ENCODE measurements around the gene GGPS1.
"Not testable (repeated sequence)": the region's sequence is repeated elsewhere in the genome, so short reads cannot be mapped to it uniquely, and the experiment has no call there.

Gene GGPS1

DNA sequence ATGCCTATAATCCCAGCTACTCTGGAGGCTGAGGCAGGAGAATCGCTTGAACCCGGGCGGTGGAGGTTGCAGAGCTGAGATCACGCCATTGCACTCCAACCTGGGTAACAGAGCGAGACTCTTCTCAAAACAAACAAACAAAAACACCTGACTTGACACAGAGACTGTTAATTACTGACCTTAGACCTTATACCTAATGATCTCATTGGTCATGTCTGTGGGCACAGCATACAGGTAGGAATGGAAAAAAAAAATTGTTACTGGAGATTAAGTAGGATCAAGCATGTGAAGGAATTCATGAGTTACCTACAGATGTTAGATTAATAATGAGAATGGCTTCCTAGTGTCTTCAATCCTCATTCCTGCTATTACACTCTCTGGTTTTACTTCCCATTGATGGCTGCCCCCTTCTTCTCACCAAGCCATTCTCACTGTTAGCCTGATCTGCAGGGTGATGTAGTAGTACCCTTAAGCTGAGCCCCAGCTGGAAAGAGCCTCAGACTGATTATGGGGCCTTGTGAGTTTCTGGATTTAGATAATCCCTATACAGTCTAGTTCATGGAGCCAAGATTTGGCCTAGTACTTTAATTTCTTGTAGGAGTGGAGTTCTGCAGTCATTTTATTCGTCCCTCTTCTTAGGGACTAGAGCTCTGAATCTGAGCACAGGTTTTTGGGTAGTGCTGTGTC, 47.7 kb downstream of the GGPS1 start:
- TF ChIP-seq, protein P1, sequence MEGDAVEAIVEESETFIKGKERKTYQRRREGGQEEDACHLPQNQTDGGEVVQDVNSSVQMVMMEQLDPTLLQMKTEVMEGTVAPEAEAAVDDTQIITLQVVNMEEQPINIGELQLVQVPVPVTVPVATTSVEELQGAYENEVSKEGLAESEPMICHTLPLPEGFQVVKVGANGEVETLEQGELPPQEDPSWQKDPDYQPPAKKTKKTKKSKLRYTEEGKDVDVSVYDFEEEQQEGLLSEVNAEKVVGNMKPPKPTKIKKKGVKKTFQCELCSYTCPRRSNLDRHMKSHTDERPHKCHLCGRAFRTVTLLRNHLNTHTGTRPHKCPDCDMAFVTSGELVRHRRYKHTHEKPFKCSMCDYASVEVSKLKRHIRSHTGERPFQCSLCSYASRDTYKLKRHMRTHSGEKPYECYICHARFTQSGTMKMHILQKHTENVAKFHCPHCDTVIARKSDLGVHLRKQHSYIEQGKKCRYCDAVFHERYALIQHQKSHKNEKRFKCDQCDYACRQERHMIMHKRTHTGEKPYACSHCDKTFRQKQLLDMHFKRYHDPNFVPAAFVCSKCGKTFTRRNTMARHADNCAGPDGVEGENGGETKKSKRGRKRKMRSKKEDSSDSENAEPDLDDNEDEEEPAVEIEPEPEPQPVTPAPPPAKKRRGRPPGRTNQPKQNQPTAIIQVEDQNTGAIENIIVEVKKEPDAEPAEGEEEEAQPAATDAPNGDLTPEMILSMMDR (IDR thresholded peaks at IDR 0.05; ENCODE audit: low read depth, low read length, missing control alignments), result no peak

DNA sequence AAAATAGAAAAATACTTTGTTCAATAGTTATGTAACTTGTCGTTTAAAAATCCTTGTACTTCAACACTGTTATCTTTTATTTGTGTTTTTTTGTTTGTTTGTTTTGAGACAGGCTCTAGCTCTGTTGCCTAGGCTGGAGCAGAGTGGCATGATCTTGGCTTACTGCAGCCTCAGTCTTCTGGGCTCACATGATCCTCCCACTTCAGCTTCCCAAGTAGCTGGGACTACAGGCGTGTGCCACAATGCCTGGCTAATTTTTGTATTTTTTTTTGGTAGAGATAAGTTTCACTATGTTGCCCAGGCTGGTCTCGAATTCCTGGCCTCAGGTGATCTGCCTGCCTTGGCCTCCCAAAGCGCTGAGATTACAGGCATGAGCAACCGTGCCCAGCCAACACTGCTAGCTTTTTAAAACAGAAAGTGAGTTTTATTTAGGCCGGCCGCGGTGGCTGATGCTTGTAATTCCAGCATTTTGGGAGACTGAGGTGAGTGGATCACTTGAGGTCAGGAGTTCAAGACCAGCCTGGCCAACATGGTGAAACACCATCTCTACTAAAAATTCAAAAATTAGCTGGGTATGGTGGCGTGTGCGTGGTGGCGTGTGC, 49.9 kb downstream of the GGPS1 start:
- H3K4me3 ChIP-seq (replicated peaks; ENCODE audit: low read depth, low read length); DNase-seq (ENCODE audit: extremely low read depth, low read depth): not testable (repeated sequence)

More for the DNA sequence above, 47.7 kb downstream of the GGPS1 start:
- no peak overlapping the region for H3K4me3 ChIP-seq (replicated peaks; ENCODE audit: low read depth, low read length)
- no peak for DNase-seq (ENCODE audit: extremely low read depth, low read depth)

DNA sequence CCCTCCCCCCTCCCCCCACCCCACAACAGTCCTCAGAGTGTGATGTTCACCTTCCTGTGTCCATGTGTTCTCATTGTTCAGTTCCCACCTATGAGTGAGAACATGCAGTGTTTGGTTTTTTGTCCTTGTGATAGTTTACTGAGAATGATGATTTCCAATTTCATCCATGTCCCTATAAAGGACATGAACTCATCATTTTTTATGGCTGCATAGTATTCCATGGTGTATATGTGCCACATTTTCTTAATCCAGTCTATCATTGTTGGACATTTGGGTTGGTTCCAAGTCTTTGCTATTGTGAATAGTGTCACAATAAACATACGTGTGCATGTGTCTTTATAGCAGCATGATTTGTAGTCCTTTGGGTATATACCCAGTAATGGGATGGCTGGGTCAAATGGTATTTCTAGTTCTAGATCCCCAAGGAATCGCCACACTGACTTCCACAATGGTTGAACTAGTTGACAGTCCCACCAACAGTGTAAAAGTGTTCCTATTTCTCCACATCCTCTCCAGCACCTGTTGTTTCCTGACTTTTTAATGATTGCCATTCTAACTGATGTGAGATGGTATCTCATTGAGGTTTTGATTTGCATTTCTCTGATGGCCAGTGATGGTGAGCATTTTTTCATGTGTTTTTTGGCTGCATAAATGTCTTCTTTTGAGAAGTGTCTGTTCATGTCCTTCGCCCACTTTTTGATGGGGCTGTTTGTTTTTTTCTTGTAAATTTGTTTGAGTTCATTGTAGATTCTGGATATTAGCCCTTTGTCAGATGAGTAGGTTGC, 53.8 kb downstream of the GGPS1 start:
- H3K4me3 ChIP-seq (replicated peaks; ENCODE audit: low read depth, low read length); DNase-seq (ENCODE audit: extremely low read depth, low read depth): not testable (repeated sequence)

DNA sequence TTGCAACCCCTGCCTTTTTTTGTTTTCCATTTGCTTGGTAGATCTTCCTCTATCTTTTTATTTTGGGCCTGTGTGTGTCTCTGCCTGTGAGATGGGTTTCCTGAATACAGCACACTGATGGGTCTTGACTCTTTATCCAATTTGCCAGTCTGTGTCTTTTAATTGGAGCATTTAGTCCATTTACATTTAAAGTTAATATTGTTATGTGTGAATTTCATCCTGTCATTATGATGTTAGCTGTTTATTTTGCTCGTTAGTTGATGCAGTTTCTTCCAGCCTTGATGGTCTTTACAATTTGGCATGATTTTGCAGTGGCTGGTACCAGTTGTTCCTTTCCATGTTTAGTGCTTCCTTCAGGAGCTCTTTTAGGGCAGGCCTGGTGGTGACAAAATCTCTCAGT, 57.3 kb downstream of the GGPS1 start:
- not testable (repeated sequence) for H3K4me3 ChIP-seq (replicated peaks; ENCODE audit: low read depth, low read length); DNase-seq (ENCODE audit: extremely low read depth, low read depth)

GRCh38 chr1:235391874-235392273, 63.5 kb downstream of the GGPS1 start:
- DNase-seq (ENCODE audit: extremely low read depth, low read depth), result no peak
- H3K4me3 ChIP-seq (replicated peaks; ENCODE audit: low read depth, low read length), result no peak overlapping the region
- TF ChIP-seq, protein P1 (IDR thresholded peaks at IDR 0.05; ENCODE audit: low read depth, low read length, missing control alignments), result no peak
